ENCODE data around the gene SLC16A4.

GRCh38 chr1:110339407-110340206 is 51.2 kb downstream of the SLC16A4 start:
- TF ChIP-seq POLR2A (IDR thresholded peaks at IDR 0.05) = peak; percentile 89 to 94
- peak; percentile 16 to 83 (median 39) for TF ChIP-seq CTCF (IDR thresholded peaks at IDR 0.05)

All from tibial nerve (tissue), 3 donors.